ENCODE measurements around the gene SMURF2. TPM values are rescaled to one million over a fixed set of nuclear protein-coding genes. Genes with fewer than 3 reads are reported as not detected.
"Not testable (repeated sequence)": the region's sequence is repeated elsewhere in the genome, so short reads cannot be mapped to it uniquely, and the experiment has no call there.

Gene SMURF2
- total and polyA plus RNA-seq, 11 donors, result 3.6 to 17.5 (median 12.2) TPM

DNA sequence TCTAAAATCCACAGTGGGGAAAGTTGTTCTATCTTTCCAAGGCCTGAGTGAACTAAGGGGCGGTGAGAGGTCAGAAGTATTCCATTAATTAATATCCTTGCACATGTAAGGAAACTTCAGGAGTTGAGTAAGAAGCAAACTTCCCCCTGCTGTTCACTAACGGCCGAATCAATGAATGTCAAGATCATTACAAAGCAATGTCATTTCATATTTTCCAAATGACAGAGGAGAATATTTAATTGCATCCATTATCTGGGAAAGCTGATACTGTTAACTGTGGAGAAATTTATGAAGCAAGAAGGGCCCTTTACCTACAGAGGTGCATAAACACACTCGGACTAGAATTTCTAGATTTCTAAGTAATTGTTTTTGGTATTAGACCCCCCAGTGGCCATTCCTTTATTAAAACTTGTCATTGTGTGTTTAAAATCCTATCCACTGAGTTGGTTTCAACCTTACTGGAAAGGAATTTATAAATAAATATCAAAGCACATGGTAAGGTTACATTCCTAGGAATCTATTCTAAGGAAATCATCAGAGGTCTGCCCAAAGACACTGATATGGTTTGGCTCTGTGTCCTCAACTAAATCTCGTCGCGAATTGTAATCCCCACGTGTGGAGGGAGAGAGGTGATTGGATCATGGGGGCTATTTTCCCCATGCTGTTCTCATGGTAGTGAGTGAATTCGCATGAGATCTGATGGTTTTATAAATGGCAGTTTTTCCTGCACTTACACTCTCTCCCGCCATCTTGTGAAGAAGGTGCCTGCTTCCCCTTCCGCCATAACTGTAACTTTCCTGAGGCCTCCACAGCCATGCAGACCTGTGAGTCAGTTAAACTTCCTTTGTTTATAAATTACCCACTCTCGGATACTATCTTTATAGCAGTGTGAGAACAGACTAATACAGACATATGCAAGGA, 20.4 kb upstream of the SMURF2 start:
- no peak for ATAC-seq
- no peak overlapping the region for H3K27ac ChIP-seq
- intact Hi-C loops (cut with DNase I), result no loop called here
- peaks cover 0 to 2% (median 0%) of the 10 kb centered on the region in 12 donors for H3K4me1 ChIP-seq
- TF ChIP-seq POLR2A (IDR thresholded peaks at IDR 0.05), result no peak
- TF ChIP-seq, protein P1, sequence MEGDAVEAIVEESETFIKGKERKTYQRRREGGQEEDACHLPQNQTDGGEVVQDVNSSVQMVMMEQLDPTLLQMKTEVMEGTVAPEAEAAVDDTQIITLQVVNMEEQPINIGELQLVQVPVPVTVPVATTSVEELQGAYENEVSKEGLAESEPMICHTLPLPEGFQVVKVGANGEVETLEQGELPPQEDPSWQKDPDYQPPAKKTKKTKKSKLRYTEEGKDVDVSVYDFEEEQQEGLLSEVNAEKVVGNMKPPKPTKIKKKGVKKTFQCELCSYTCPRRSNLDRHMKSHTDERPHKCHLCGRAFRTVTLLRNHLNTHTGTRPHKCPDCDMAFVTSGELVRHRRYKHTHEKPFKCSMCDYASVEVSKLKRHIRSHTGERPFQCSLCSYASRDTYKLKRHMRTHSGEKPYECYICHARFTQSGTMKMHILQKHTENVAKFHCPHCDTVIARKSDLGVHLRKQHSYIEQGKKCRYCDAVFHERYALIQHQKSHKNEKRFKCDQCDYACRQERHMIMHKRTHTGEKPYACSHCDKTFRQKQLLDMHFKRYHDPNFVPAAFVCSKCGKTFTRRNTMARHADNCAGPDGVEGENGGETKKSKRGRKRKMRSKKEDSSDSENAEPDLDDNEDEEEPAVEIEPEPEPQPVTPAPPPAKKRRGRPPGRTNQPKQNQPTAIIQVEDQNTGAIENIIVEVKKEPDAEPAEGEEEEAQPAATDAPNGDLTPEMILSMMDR (IDR thresholded peaks at IDR 0.05), result no peak
- DNase-seq, result no peak
- no peaks in the 10 kb centered on the region for H3K27me3 ChIP-seq
- 86 to 92% (median 91%) methylated on average over 12 of the region's 12 CpGs for WGBS, 4 donors
- no peak overlapping the region for H3K4me3 ChIP-seq
- no peaks in the 10 kb centered on the region for H3K9me3 ChIP-seq
- no peaks in the 10 kb centered on the region for H3K36me3 ChIP-seq

DNA sequence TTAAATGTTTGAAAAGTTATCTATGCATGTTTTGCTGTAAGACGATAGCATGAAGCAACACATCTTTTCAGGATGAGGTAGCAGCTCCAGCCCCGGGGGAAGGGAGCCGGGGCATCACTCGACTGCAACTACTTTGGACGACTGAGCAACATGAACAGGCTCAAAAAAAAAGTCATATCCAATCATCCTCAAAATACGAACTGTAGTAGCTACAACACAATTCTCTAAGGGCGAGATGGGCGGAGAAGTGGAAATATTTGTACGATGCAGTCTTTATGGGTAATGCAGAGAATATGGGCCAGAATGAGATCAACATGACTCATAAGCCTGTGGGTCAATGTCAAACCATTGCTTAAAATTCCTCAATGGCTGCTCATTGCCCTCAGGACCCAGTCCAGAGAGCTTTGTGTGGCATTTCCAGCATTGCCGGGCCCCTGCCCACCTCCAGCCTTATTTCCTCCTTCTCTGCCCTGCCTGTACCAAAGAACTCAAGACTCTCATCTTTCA, 17.7 kb upstream of the SMURF2 start:
- no peaks in the 10 kb centered on the region for H3K27me3 ChIP-seq
- WGBS, 4 donors, result 70 to 82% (median 79%) methylated on average over 10 of the region's 10 CpGs
- DNase-seq (peak in 2 of 5 donors; percentile 36 to 43), ATAC-seq (peak in 3 of 4 donors; percentile 60 to 82 (median 66))
- H3K9me3 ChIP-seq, result no peaks in the 10 kb centered on the region
- peak overlapping the region in 1 of 12 donors; percentile 41 for H3K27ac ChIP-seq
- H3K36me3 ChIP-seq, result no peaks in the 10 kb centered on the region
- no peak overlapping the region for H3K4me3 ChIP-seq
- peaks cover 0 to 2% (median 0%) of the 10 kb centered on the region in 12 donors for H3K4me1 ChIP-seq
- intact Hi-C loops (cut with DNase I), result no loop called here
- no peak for TF ChIP-seq POLR2A (IDR thresholded peaks at IDR 0.05)
- TF ChIP-seq, protein P1 (IDR thresholded peaks at IDR 0.05), result no peak

DNA sequence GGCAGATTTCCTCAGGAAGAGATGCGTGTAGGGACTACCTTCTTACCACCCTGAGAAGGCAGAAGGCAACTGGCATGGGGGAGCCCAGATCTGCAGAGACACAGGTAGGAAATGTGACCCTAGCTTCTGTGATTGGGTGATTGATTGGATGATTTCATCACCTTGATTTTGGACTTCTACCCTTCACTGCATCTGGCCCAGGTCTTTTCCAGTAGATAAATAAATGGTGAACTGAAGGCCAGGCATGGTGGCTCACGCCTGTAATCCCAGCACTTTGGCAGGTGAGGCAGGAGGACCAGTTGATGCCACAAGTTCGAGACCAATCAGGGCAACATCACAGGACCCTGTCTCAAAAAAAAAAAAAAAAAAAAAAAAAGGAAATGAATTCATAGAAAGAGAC, 14.7 kb upstream of the SMURF2 start:
- no peaks in the 10 kb centered on the region for H3K36me3 ChIP-seq
- H3K4me3 ChIP-seq, result no peak overlapping the region
- H3K9me3 ChIP-seq, result no peaks in the 10 kb centered on the region
- TF ChIP-seq, protein P1 (IDR thresholded peaks at IDR 0.05), result no peak
- TF ChIP-seq POLR2A (IDR thresholded peaks at IDR 0.05), result no peak
- no peak for DNase-seq
- WGBS, 4 donors, result 60 to 65% (median 61%) methylated on average over 3 of the region's 3 CpGs
- ATAC-seq, result no peak
- intact Hi-C loops (cut with DNase I), result no loop called here
- no peaks in the 10 kb centered on the region for H3K27me3 ChIP-seq
- H3K4me1 ChIP-seq, result peaks cover 0 to 2% (median 0%) of the 10 kb centered on the region in 12 donors
- H3K27ac ChIP-seq, result no peak overlapping the region

DNA sequence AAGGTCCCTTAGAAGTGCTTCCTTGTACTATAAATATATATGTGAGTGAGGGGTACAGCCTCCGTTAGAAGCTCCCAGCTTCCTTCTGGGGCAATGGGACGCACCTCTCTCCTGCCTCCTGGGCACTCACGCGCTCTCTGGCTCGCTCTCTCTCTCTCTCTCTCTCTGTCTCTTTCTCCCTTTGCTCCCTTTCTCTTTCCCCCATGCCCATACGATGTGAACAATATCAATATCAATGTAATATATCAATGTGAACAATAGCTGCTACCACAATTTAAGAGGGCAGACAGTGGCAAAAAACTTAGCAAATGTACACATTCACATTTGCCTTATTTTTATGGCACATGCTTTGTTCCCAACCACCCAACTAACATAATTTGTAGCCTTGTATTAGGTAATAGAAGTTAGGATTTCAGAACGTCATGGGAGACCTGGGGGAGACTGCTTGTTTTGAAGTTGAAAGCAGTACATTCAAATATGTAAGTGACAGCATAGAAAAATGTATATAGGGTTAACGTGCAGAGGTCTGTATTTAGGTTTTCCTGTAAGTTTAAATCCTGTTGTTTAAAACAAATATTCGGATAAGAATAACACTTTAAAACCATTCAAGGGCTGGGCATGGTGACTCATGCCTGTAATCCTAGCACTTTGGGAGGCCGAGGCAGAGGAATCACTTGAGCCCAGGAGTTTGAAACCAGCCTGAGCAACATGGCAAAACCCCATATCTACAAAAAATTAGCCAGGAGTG, 8.9 kb upstream of the SMURF2 start:
- H3K27ac ChIP-seq; H3K4me3 ChIP-seq; H3K36me3 ChIP-seq; DNase-seq; ATAC-seq; H3K9me3 ChIP-seq; H3K27me3 ChIP-seq; intact Hi-C loops (cut with DNase I); H3K4me1 ChIP-seq: not testable (repeated sequence)
- 85 to 90% (median 87%) methylated on average over 10 of the region's 10 CpGs for WGBS, 4 donors

DNA sequence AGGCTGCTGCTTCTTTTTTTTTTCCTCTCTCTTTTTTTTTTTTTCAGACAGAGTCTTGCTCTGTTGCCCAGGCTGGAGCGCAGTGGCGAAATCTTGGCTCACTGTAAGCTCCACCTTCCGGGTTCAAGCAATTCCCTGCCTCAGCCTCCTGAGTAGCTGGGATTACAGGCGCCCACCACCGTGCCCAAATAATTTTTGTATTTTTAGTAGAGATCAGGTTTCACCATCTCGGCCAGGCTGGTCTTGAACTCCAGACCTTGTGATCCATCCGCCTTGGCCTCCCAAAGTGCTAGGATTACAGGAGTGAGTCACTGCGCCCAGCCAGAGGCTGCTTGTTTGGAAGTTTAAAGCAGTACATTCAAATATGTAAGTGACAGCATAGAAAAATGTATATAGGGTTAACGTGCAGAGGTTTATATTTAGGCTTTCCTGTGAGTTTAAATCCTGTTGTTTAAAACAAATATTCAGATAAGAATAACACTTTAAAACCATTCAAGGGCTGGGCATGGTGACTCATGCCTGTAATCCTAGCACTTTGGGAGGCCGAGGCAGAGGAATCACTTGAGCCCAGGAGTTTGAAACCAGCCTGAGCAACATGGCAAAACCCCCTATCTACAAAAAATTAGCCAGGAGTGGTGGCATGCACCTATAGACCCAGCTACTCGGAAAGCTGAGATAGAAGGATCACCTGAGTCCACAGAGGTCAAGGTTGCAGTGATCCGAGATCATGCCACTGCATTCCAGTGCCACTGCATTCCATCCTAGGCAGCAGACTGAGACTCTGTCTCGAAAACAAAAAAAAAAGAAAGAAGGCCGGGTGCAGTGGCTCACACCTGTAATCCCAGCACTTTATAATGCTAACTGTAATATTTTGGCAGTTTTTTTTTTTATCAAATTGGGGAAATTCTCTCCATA, 6.0 kb upstream of the SMURF2 start:
- 81 to 84% (median 83%) methylated on average over 14 of the region's 14 CpGs for WGBS, 4 donors
- not testable (repeated sequence) for H3K27me3 ChIP-seq, H3K9me3 ChIP-seq

DNA sequence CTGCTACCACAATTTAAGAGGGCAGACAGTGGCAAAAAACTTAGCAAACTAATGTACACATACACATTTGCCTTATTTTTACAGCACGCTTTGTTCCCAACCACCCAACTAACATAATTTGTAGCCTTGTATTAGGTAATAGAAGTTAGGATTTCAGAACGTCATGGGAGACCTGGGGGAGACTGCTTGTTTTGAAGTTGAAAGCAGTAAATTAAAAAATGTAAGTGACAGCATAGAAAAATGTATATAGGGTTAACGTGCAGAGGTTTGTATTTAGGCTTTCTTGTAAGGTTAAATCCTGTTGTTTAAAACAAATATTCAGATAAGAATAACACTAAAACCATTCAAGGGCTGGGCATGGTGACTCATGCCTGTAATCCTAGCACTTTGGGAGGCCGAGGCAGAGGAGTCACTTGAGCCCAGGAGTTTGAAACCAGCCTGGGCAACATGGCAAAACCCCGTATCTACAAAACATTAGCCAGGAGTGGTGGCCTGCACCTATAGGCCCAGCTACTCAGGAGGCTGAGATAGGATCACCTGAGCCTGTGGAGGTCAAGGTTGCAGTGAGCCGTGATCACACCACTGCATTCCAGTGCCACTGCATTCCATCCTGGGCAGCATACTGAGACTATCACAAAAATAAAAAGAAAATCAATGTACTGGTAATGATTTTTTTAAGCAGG, 2.3 kb upstream of the SMURF2 start:
- H3K9me3 ChIP-seq, H3K4me3 ChIP-seq, H3K27me3 ChIP-seq, H3K27ac ChIP-seq, DNase-seq, ATAC-seq, H3K36me3 ChIP-seq: not testable (repeated sequence)
- intact Hi-C loops (cut with DNase I), result loop anchor here in 4 of 10 donors (5.0 to 10.0 kb wide), 4 partner anchors 60 to 73 kb away; no protein-coding TSS in a partner anchor
- H3K4me1 ChIP-seq, result peaks cover 0 to 21% (median 13%) of the 10 kb centered on the region in 12 donors
- 83 to 89% (median 87%) methylated on average over 6 of the region's 6 CpGs for WGBS, 4 donors

More for the DNA sequence above, 6.0 kb upstream of the SMURF2 start:
- not testable (repeated sequence) for H3K4me1 ChIP-seq, H3K4me3 ChIP-seq, ATAC-seq, H3K36me3 ChIP-seq, H3K27ac ChIP-seq, DNase-seq
- intact Hi-C loops (cut with DNase I), result loop anchor here in 2 of 10 donors (10.0 kb wide), 2 partner anchors 57 to 67 kb away; no protein-coding TSS in a partner anchor

Measured in heart left ventricle (tissue), 16 donors.